MM.1S (cell line): Measurements from ENCODE around the gene CDKL4.
"Not testable (repeated sequence)": the region's sequence is repeated elsewhere in the genome, so short reads cannot be mapped to it uniquely, and the experiment has no call there.

Experiments used
- DNase-seq: peaks from one replicate; pipeline ENCODE4 v3.0.0-alpha.2; 2015
- H2AFZ ChIP-seq: fragments of 300-600 bp; sonication (generic); 2 replicates; pipeline ENCODE4 v1.6.0; 2016; ENCODE audit warnings: antibody characterized with exemption, low read length
- H3F3A ChIP-seq: fragments of 300-600 bp; sonication (generic); 2 replicates; pipeline ENCODE4 v1.6.1; 2016; ENCODE audit warnings: mild to moderate bottlenecking, antibody characterized with exemption, low read length, moderate library complexity, mixed read lengths; ENCODE audit not compliant: insufficient read depth
- H3K27ac ChIP-seq: fragments of 300-600 bp; sonication (generic); 2 replicates; pipeline ENCODE4 v1.5.1; 2016; ENCODE audit warnings: mild to moderate bottlenecking, low read length
- H3K27me3 ChIP-seq: fragments of 300-600 bp; sonication (generic); replicated peaks from 2 replicates; pipeline ENCODE4 v1.6.0; 2016; ENCODE audit warnings: low read length; ENCODE audit not compliant: insufficient read depth
- H3K36me3 ChIP-seq: fragments of 300-600 bp; sonication (generic); replicated peaks from 2 replicates; pipeline ENCODE4 v1.6.1; 2016; ENCODE audit warnings: mild to moderate bottlenecking, low read length, mixed read lengths; ENCODE audit not compliant: insufficient read depth
- H3K4me1 ChIP-seq: fragments of 300-600 bp; sonication (generic); 2 replicates; pipeline ENCODE4 v1.6.1; 2016; ENCODE audit warnings: low read length, mixed read lengths
- H3K4me2 ChIP-seq: fragments of 300-600 bp; sonication (generic); 2 replicates; pipeline ENCODE4 v1.6.0; 2016; ENCODE audit warnings: low read depth, low read length
- H3K4me3 ChIP-seq: fragments of 300-600 bp; sonication (generic); 2 replicates; pipeline ENCODE4 v1.5.1; 2016; ENCODE audit warnings: low read length, mixed read lengths
- H3K79me2 ChIP-seq: fragments of 300-600 bp; sonication (generic); 2 replicates; pipeline ENCODE4 v1.6.1; 2016; ENCODE audit warnings: mixed run types, low read length, mixed read lengths
- H3K9ac ChIP-seq: fragments of 300-600 bp; sonication (generic); 2 replicates; pipeline ENCODE4 v1.6.1; 2016; ENCODE audit warnings: low read length, mixed read lengths
- H3K9me2 ChIP-seq: fragments of 300-600 bp; sonication (generic); replicated peaks from 2 replicates; pipeline ENCODE4 v1.6.1; 2016; ENCODE audit warnings: mild to moderate bottlenecking, low read length, mixed read lengths; ENCODE audit not compliant: insufficient read depth
- H3K9me3 ChIP-seq: fragments of 300-600 bp; sonication (generic); replicated peaks from 2 replicates; pipeline ENCODE4 v1.6.1; 2016; ENCODE audit warnings: mild to moderate bottlenecking, low read length, mixed read lengths; ENCODE audit not compliant: insufficient read depth
- H4K20me1 ChIP-seq: fragments of 300-600 bp; sonication (generic); 2 replicates; pipeline ENCODE4 v1.6.1; 2016; ENCODE audit warnings: mild to moderate bottlenecking, low read length, moderate library complexity, mixed read lengths; ENCODE audit not compliant: insufficient read depth
- EZH2 ChIP-seq: fragments of 300-600 bp; sonication (generic); optimal IDR thresholded peaks from 2 replicates; pipeline ENCODE3; 2017; ENCODE audit warnings: low read depth, mild to moderate bottlenecking, antibody characterized with exemption, low read length, mixed read lengths
- EZH2phosphoT487 ChIP-seq: fragments of 300-600 bp; sonication (generic); IDR thresholded peaks from 2 replicates; pipeline ENCODE4 v1.6.1; 2018; ENCODE audit warnings: antibody characterized with exemption, low read length
- TF ChIP-seq, protein P1 (sequence below): fragments of 300-600 bp; sonication (generic); IDR thresholded peaks from 2 replicates; pipeline ENCODE4 v1.5.1; 2016; ENCODE audit warnings: antibody characterized with exemption, low read length, mixed read lengths

CDKL4 gene

GRCh38 chr2:39156846-39157245, 86.9 kb downstream of the CDKL4 start:
- Histone ChIP-seq H4K20me1 (no peaks in the 10 kb centered on the region), H3K27ac (no peak overlapping the region), H3K9ac (no peak overlapping the region), H3K27me3 (no peaks in the 10 kb centered on the region), H3K4me2 (no peak overlapping the region), H3K9me2 (no peaks in the 10 kb centered on the region), H3K9me3 (no peaks in the 10 kb centered on the region), H2AFZ (no peak overlapping the region), H3F3A (no peaks in the 10 kb centered on the region), H3K4me1 (no peaks in the 10 kb centered on the region), H3K79me2 (no peaks in the 10 kb centered on the region), H3K4me3 (no peak overlapping the region), H3K36me3 (no peaks in the 10 kb centered on the region)
- TF ChIP-seq EZH2phosphoT487 = no peak
- no peak for TF ChIP-seq EZH2
- TF ChIP-seq, protein P1, sequence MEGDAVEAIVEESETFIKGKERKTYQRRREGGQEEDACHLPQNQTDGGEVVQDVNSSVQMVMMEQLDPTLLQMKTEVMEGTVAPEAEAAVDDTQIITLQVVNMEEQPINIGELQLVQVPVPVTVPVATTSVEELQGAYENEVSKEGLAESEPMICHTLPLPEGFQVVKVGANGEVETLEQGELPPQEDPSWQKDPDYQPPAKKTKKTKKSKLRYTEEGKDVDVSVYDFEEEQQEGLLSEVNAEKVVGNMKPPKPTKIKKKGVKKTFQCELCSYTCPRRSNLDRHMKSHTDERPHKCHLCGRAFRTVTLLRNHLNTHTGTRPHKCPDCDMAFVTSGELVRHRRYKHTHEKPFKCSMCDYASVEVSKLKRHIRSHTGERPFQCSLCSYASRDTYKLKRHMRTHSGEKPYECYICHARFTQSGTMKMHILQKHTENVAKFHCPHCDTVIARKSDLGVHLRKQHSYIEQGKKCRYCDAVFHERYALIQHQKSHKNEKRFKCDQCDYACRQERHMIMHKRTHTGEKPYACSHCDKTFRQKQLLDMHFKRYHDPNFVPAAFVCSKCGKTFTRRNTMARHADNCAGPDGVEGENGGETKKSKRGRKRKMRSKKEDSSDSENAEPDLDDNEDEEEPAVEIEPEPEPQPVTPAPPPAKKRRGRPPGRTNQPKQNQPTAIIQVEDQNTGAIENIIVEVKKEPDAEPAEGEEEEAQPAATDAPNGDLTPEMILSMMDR = no peak
- no peak for DNase-seq

GRCh38 chr2:39156107-39156506, 87.7 kb downstream of the CDKL4 start:
- H3K36me3 ChIP-seq = no peaks in the 10 kb centered on the region
- no peak for DNase-seq
- H3K27ac ChIP-seq = no peak overlapping the region
- H3K79me2 ChIP-seq = no peaks in the 10 kb centered on the region
- no peaks in the 10 kb centered on the region for H3K9me3 ChIP-seq
- H3K4me3 ChIP-seq = no peak overlapping the region
- no peak overlapping the region for H2AFZ ChIP-seq
- TF ChIP-seq, protein P1 = no peak
- TF ChIP-seq EZH2phosphoT487 (no peak), EZH2 (no peak)
- no peak overlapping the region for H3K9ac ChIP-seq
- no peaks in the 10 kb centered on the region for H3K9me2 ChIP-seq
- no peaks in the 10 kb centered on the region for H3K4me1 ChIP-seq
- no peak overlapping the region for H3K4me2 ChIP-seq
- H4K20me1 ChIP-seq = no peaks in the 10 kb centered on the region
- H3F3A ChIP-seq = no peaks in the 10 kb centered on the region
- H3K27me3 ChIP-seq = no peaks in the 10 kb centered on the region

GRCh38 chr2:39155573-39155972, 88.2 kb downstream of the CDKL4 start:
- H3F3A ChIP-seq, DNase-seq, H2AFZ ChIP-seq, H3K4me3 ChIP-seq, H3K27me3 ChIP-seq, H3K9me2 ChIP-seq, H3K27ac ChIP-seq, H3K4me2 ChIP-seq, H3K4me1 ChIP-seq, H3K36me3 ChIP-seq, H3K9me3 ChIP-seq, H3K79me2 ChIP-seq, H3K9ac ChIP-seq, H4K20me1 ChIP-seq: not testable (repeated sequence)

- no peak overlapping the region for H3K9ac ChIP-seq
- no peaks in the 10 kb centered on the region for H3K9me3 ChIP-seq
- no peaks in the 10 kb centered on the region for H4K20me1 ChIP-seq
- no peak overlapping the region for H3K4me3 ChIP-seq
- H2AFZ ChIP-seq = no peak overlapping the region
- no peak overlapping the region for H3K27ac ChIP-seq
- H3K4me2 ChIP-seq = no peak overlapping the region
- no peaks in the 10 kb centered on the region for H3K9me2 ChIP-seq
- no peaks in the 10 kb centered on the region for H3K27me3 ChIP-seq
- TF ChIP-seq EZH2 (no peak), EZH2phosphoT487 (no peak)
- TF ChIP-seq, protein P1 = no peak
- no peaks in the 10 kb centered on the region for H3K36me3 ChIP-seq
- no peaks in the 10 kb centered on the region for H3K79me2 ChIP-seq
- no peaks in the 10 kb centered on the region for H3F3A ChIP-seq
- no peak for DNase-seq
- H3K4me1 ChIP-seq = no peaks in the 10 kb centered on the region
Measured at GRCh38 chr2:39154944-39155343, 88.8 kb downstream of the CDKL4 start.
